SK-N-SH (cell line): ENCODE measurements around the gene DEXI. TPM values are rescaled to one million over a fixed set of nuclear protein-coding genes. Genes with fewer than 3 reads are reported as not detected.

Experiments
- CTCF ChIA-PET: fragments of 300-600, 350-600 bp; formaldehyde crosslinking; extraction: SDS; loops from one replicate; lab custom pipeline; 2021; lab: Yijun Ruan, JAX
- POLR2A ChIA-PET: fragments of 350-600 bp; sonication (Branson Sonifier 250); formaldehyde crosslinking; extraction: SDS; loops from one replicate; lab custom pipeline; 2020; ENCODE audit warnings: antibody characterized with exemption, inconsistent platforms; lab: Yijun Ruan, JAX
- DNase-seq: peaks from one replicate; pipeline ENCODE4 v3.0.0; 2012
- H2AFZ ChIP-seq: fragments of 200-600 bp; sonication (generic); 2 replicates; pipeline ENCODE4 v1.8.1; 2016; ENCODE audit warnings: antibody characterized with exemption, mild to moderate bottlenecking, low read depth
- H3F3A ChIP-seq: fragments of 200-600 bp; sonication (generic); replicated peaks from 2 replicates; pipeline ENCODE3; 2016; ENCODE audit warnings: antibody characterized with exemption, mild to moderate bottlenecking; ENCODE audit not compliant: insufficient read depth
- H3K27ac ChIP-seq, 2 experiments: fragments of 200-500 bp in 1 of 2; fragments of 200-600 bp in 1 of 2; sonication (Bioruptor generic) in 1 of 2; sonication (generic), shearing (Covaris generic) in 1 of 2; 2 replicates each; pipeline versions ENCODE4 v1.5.1 to v1.6.1; 2014 to 2016; ENCODE audit warnings: low read depth in 2 of 2, inconsistent platforms in 1 of 2, low read length in 1 of 2, mild to moderate bottlenecking in 1 of 2, mixed read lengths in 1 of 2
- H3K27me3 ChIP-seq: fragments of 200-600 bp; sonication (generic), shearing (Covaris generic); 2 replicates; pipeline ENCODE4 v1.6.1; 2016; ENCODE audit warnings: mixed run types; ENCODE audit not compliant: insufficient read depth
- H3K36me3 ChIP-seq, 2 experiments: fragments of 200-500 bp in 1 of 2; fragments of 200-600 bp in 1 of 2; sonication (Bioruptor generic) in 1 of 2; sonication (generic) in 1 of 2; replicated peaks in 1 of 2; 2 replicates each; pipeline versions ENCODE3 to v1.5.1; 2014 to 2016; ENCODE audit warnings: low read length in 1 of 2, mild to moderate bottlenecking in 1 of 2; ENCODE audit not compliant: insufficient read depth in 2 of 2, control insufficient read depth in 1 of 2
- H3K4me1 ChIP-seq, 2 experiments: fragments of 200-500 bp in 1 of 2; fragments of 200-600 bp in 1 of 2; sonication (Bioruptor generic) in 1 of 2; sonication (generic), shearing (Covaris generic) in 1 of 2; 2 replicates each; pipeline versions ENCODE4 v1.5.1 to v1.6.1; 2014 to 2016; ENCODE audit warnings: low read depth in 1 of 2, low read length in 1 of 2, mixed run types in 1 of 2; ENCODE audit not compliant: insufficient read depth in 2 of 2, control insufficient read depth in 1 of 2
- H3K4me2 ChIP-seq: fragments of 200-600 bp; sonication (generic), shearing (Covaris generic); 2 replicates; pipeline ENCODE4 v1.6.1; 2017; ENCODE audit warnings: mixed run types
- H3K4me3 ChIP-seq, 2 experiments: fragments of 200-500 bp in 1 of 2; fragments of 200-600 bp in 1 of 2; sonication (Bioruptor generic) in 1 of 2; sonication (generic), shearing (Covaris generic) in 1 of 2; 2 replicates each; pipeline versions ENCODE4 v1.5.1 to v1.8.1; 2014 to 2016; ENCODE audit warnings: low read depth in 2 of 2, inconsistent platforms in 1 of 2, low read length in 1 of 2, mild to moderate bottlenecking in 1 of 2, mixed read lengths in 1 of 2, moderate library complexity in 1 of 2
- H3K79me2 ChIP-seq: fragments of 200-600 bp; sonication (generic); 2 replicates; pipeline ENCODE4 v1.8.1; 2017; ENCODE audit warnings: mild to moderate bottlenecking; ENCODE audit not compliant: insufficient read depth
- H3K9ac ChIP-seq: fragments of 200-600 bp; sonication (generic); 2 replicates; pipeline ENCODE4 v1.6.1; 2017; ENCODE audit warnings: mixed run types
- H3K9me2 ChIP-seq: fragments of 200-600 bp; sonication (generic); 2 replicates; pipeline ENCODE4 v1.6.1; 2017; ENCODE audit warnings: mixed run types
- H3K9me3 ChIP-seq: fragments of 200-600 bp; sonication (generic); 2 replicates; pipeline ENCODE4 v1.6.1; 2017; ENCODE audit warnings: mixed run types, mild to moderate bottlenecking, moderate library complexity
- H4K20me1 ChIP-seq: fragments of 200-600 bp; sonication (generic); 2 replicates; pipeline ENCODE4 v1.6.1; 2017; ENCODE audit warnings: mild to moderate bottlenecking, mixed run types; ENCODE audit not compliant: insufficient read depth
- CTCF ChIP-seq: fragments of 200-600 bp; sonication (generic); IDR thresholded peaks from 2 replicates; pipeline ENCODE4 v1.6.1; 2017; ENCODE audit warnings: antibody characterized with exemption, mild to moderate bottlenecking, moderate library complexity
- FOSL2 ChIP-seq: IDR thresholded peaks from 2 replicates; pipeline ENCODE4 v1.4.0; 2012; ENCODE audit warnings: low read depth, mild to moderate bottlenecking, moderate library complexity, borderline replicate concordance
- FOXJ3 ChIP-seq: sonication (generic); formaldehyde crosslinking; IDR thresholded peaks from 2 replicates; pipeline ENCODE4 v1.5.1; 2020; ENCODE audit warnings: mild to moderate bottlenecking, missing genetic modification reagents
- GABPA ChIP-seq: IDR thresholded peaks from 2 replicates; pipeline ENCODE4 v1.4.0; 2012; ENCODE audit warnings: low read depth, mild to moderate bottlenecking
- GATA2 ChIP-seq: sonication (generic); formaldehyde crosslinking; IDR thresholded peaks from 2 replicates; pipeline ENCODE4 v1.5.0; 2020; ENCODE audit warnings: mild to moderate bottlenecking, missing genetic modification reagents
- NFIC ChIP-seq: IDR thresholded peaks from 2 replicates; pipeline ENCODE4 v1.4.0; 2012; ENCODE audit warnings: borderline replicate concordance
- RAD21 ChIP-seq: IDR thresholded peaks from 2 replicates; pipeline ENCODE4 v1.6.1; 2012; ENCODE audit warnings: mild to moderate bottlenecking, low read length
- RFX5 ChIP-seq: IDR thresholded peaks from 2 replicates; pipeline ENCODE4 v1.6.1; 2012; ENCODE audit warnings: mild to moderate bottlenecking, improper control_type of control experiment, low read length
- RXRA ChIP-seq: IDR thresholded peaks from 2 replicates; pipeline ENCODE4 v1.4.0; 2012; ENCODE audit warnings: low read depth, mild to moderate bottlenecking, borderline replicate concordance
- SMC3 ChIP-seq: IDR thresholded peaks from 2 replicates; pipeline ENCODE4 v1.6.1; 2012; ENCODE audit warnings: low read depth, low read length, improper control_type of control experiment
- TCF12 ChIP-seq: IDR thresholded peaks from 2 replicates; pipeline ENCODE4 v1.4.0; 2012
- USF1 ChIP-seq: IDR thresholded peaks from 2 replicates; pipeline ENCODE4 v1.4.0; 2012; ENCODE audit warnings: low read depth, borderline replicate concordance
- USF2 ChIP-seq: fragments of 150-350 bp; IDR thresholded peaks from 2 replicates; pipeline ENCODE4 v1.6.1; 2017; ENCODE audit warnings: antibody characterized with exemption, low read length, low read depth, borderline replicate concordance
- WGBS: methylation state at CpG from one replicate; pipeline ENCODE4 v1.1.6; 2017; ENCODE audit warnings: low lambda C conversion rate; 5-methylcytosine and 5-hydroxymethylcytosine counted together
- polyA plus RNA-seq, 3 experiments: library from polyadenylated mRNA; depleted of rRNA; stranded (reverse); fragments of >200 nt; gene quantifications; 2 replicates each; pipeline ENCODE4 v1.2.3, GENCODE V29; 2012
- TF ChIP-seq, protein P1 (sequence below): fragments of 150-350 bp; IDR thresholded peaks from 2 replicates; pipeline ENCODE4 v1.6.1; 2016; ENCODE audit warnings: mild to moderate bottlenecking, low read depth, low read length
- TF ChIP-seq, protein P2 (sequence below): IDR thresholded peaks from 2 replicates; pipeline ENCODE4 v1.6.1; 2012; ENCODE audit warnings: mild to moderate bottlenecking, low read depth, low read length, moderate library complexity
- TF ChIP-seq, protein P3 (sequence below): IDR thresholded peaks from 2 replicates; pipeline ENCODE4 v1.4.0; 2012; ENCODE audit warnings: low read depth, borderline replicate concordance

Gene DEXI
- polyA plus RNA-seq, 1 of the 3 experiments (the other 2 are of a cell fraction), result 55.5 TPM

DNA sequence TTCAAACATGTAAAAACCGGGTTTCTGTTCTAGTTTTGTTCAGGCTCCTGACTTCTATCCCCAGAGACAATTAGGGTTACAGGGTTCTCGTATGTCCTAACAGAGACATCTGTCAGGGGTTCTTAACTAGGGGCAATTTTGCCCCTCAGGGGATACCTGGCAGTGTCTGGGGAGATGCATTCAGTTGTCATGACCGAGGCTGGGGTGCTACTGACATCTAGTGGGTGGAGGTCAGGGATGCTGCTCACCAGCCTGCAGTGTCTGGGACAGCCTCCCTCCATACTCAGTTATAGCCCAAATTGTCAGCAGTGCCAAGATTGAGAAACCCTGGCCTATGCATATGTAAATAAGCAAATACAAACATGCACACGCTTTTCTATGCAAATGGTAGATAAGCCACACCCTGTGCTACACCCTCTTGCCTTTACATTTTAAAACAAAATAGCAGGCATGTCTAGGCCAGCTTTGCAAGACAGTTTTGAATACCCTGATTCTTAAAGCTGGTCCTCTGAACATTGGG, 39.5 kb upstream of the DEXI start:
- DNase-seq, result peak; percentile 53
- no peak overlapping the region for H3K4me2 ChIP-seq
- H2AFZ ChIP-seq, result no peak overlapping the region
- peaks cover 0 to 6% of the 10 kb centered on the region in 2 experiments; a peak in 2 of 4 replicates for H3K4me1 ChIP-seq
- no peak overlapping the region for H3K9ac ChIP-seq
- H3K9me2 ChIP-seq, result no peaks in the 10 kb centered on the region
- no peak overlapping the region for H3K27ac ChIP-seq
- 89% methylated on average over 4 of the region's 4 CpGs for WGBS
- no peaks in the 10 kb centered on the region for H3K9me3 ChIP-seq
- H3K79me2 ChIP-seq, result no peaks in the 10 kb centered on the region
- H3K36me3 ChIP-seq, result peaks cover 18 to 37% of the 10 kb centered on the region in 2 experiments
- no peaks in the 10 kb centered on the region for H4K20me1 ChIP-seq
- no peaks in the 10 kb centered on the region for H3F3A ChIP-seq
- ChIA-PET POLR2A (no interaction called here), CTCF (interaction anchor here (0.8 to 4.3 kb wide), 4 partner anchors 10 to 274 kb away, joined by 3 to 30 read pairs (median 10); partner anchors contain the start of gene SOCS1)
- TF ChIP-seq RAD21 (peak; percentile 47), FOSL2 (no peak), USF1 (no peak), SMC3 (peak; percentile 46), RFX5 (no peak), CTCF (peak; percentile 60)
- H3K4me3 ChIP-seq, result no peak overlapping the region
- no peaks in the 10 kb centered on the region for H3K27me3 ChIP-seq

DNA sequence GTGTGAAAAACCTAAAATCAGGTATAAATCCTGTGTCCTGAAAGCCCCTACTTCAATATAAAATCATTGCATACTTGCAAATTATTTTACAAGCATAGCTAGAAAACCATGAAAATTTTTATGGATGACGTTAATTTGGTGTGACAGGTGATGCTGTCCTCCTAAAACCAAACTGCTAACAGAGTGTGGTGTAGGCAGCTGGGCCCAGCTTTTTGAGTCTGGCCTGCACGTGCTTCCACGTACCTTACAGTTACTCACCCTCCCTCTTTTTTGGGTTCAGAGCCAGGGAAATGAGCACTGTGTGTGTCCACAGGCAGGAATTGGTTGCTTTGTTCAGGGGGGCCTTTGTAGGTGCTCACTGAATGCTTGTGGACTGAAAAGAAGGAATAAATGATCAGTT, 38.5 kb upstream of the DEXI start:
- peaks cover 0 to 11% of the 10 kb centered on the region in 2 experiments; a peak in 2 of 4 replicates for H3K4me1 ChIP-seq
- peak overlapping the region in 1 of 2 experiments; percentile 7; a peak in 1 of 4 replicates for H3K27ac ChIP-seq
- DNase-seq, result no peak
- H3K9ac ChIP-seq, result no peak overlapping the region
- no peaks in the 10 kb centered on the region for H3F3A ChIP-seq
- no peaks in the 10 kb centered on the region for H3K79me2 ChIP-seq
- CTCF ChIA-PET, result interaction anchor here (0.7 to 2.2 kb wide), 2 partner anchors 148 to 275 kb away, joined by 3 to 16 read pairs; partner anchors contain the start of gene SOCS1
- no peak overlapping the region for H3K4me3 ChIP-seq
- H3K9me2 ChIP-seq, result no peaks in the 10 kb centered on the region
- no peaks in the 10 kb centered on the region for H4K20me1 ChIP-seq
- POLR2A ChIA-PET, result no interaction called here
- no peak overlapping the region for H2AFZ ChIP-seq
- no peaks in the 10 kb centered on the region for H3K27me3 ChIP-seq
- H3K4me2 ChIP-seq, result no peak overlapping the region
- WGBS, result 94% methylated on average over 3 of the region's 3 CpGs
- peaks cover 20 to 37% of the 10 kb centered on the region in 2 experiments for H3K36me3 ChIP-seq
- H3K9me3 ChIP-seq, result no peaks in the 10 kb centered on the region
- TF ChIP-seq GABPA (no peak), RAD21 (no peak), GATA2 (CRISPR knock-in tag) (no peak), RXRA (no peak), TCF12 (no peak), NFIC (no peak), FOXJ3 (CRISPR knock-in tag) (no peak), USF2 (no peak)
- TF ChIP-seq, protein P1, sequence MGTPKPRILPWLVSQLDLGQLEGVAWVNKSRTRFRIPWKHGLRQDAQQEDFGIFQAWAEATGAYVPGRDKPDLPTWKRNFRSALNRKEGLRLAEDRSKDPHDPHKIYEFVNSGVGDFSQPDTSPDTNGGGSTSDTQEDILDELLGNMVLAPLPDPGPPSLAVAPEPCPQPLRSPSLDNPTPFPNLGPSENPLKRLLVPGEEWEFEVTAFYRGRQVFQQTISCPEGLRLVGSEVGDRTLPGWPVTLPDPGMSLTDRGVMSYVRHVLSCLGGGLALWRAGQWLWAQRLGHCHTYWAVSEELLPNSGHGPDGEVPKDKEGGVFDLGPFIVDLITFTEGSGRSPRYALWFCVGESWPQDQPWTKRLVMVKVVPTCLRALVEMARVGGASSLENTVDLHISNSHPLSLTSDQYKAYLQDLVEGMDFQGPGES, result no peak
- TF ChIP-seq, protein P2, sequence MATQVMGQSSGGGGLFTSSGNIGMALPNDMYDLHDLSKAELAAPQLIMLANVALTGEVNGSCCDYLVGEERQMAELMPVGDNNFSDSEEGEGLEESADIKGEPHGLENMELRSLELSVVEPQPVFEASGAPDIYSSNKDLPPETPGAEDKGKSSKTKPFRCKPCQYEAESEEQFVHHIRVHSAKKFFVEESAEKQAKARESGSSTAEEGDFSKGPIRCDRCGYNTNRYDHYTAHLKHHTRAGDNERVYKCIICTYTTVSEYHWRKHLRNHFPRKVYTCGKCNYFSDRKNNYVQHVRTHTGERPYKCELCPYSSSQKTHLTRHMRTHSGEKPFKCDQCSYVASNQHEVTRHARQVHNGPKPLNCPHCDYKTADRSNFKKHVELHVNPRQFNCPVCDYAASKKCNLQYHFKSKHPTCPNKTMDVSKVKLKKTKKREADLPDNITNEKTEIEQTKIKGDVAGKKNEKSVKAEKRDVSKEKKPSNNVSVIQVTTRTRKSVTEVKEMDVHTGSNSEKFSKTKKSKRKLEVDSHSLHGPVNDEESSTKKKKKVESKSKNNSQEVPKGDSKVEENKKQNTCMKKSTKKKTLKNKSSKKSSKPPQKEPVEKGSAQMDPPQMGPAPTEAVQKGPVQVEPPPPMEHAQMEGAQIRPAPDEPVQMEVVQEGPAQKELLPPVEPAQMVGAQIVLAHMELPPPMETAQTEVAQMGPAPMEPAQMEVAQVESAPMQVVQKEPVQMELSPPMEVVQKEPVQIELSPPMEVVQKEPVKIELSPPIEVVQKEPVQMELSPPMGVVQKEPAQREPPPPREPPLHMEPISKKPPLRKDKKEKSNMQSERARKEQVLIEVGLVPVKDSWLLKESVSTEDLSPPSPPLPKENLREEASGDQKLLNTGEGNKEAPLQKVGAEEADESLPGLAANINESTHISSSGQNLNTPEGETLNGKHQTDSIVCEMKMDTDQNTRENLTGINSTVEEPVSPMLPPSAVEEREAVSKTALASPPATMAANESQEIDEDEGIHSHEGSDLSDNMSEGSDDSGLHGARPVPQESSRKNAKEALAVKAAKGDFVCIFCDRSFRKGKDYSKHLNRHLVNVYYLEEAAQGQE, result no peak
- TF ChIP-seq, protein P3, sequence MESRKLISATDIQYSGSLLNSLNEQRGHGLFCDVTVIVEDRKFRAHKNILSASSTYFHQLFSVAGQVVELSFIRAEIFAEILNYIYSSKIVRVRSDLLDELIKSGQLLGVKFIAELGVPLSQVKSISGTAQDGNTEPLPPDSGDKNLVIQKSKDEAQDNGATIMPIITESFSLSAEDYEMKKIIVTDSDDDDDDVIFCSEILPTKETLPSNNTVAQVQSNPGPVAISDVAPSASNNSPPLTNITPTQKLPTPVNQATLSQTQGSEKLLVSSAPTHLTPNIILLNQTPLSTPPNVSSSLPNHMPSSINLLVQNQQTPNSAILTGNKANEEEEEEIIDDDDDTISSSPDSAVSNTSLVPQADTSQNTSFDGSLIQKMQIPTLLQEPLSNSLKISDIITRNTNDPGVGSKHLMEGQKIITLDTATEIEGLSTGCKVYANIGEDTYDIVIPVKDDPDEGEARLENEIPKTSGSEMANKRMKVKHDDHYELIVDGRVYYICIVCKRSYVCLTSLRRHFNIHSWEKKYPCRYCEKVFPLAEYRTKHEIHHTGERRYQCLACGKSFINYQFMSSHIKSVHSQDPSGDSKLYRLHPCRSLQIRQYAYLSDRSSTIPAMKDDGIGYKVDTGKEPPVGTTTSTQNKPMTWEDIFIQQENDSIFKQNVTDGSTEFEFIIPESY, result no peak
